Peyer's patch (tissue), 4 donors: ENCODE results near the gene GALNT6. TPM values are rescaled to one million over a fixed set of nuclear protein-coding genes. Genes with fewer than 3 reads are reported as not detected.

ENCODE experiments used
- DNase-seq, 3 donors: peaks; one replicate each; pipeline ENCODE4 v3.0.0-alpha.2; 2017 to 2019
- H3K27ac ChIP-seq, 4 donors: fragments of 200-600 bp; sonication (generic); one replicate each; pipeline ENCODE4 v1.5.1; 2016 to 2019
- H3K27me3 ChIP-seq, 2 donors: fragments of 200-600 bp; sonication (generic); one replicate each; pipeline ENCODE4 v1.5.1; 2019
- H3K36me3 ChIP-seq, 3 donors: fragments of 200-600 bp; sonication (generic); one replicate each; pipeline ENCODE4 v1.5.1; 2016 to 2019
- H3K4me1 ChIP-seq, 4 donors: fragments of 200-600 bp; sonication (generic); one replicate each; pipeline ENCODE4 v1.5.1; 2016 to 2019
- H3K4me3 ChIP-seq, 4 donors: fragments of 200-600 bp; sonication (generic); 1 replicate in 3 of 4; 2 replicates in 1 of 4; pipeline ENCODE4 v1.5.1; 2016 to 2019; ENCODE audit warnings: mild to moderate bottlenecking in 1 of 4
- H3K9me3 ChIP-seq, 4 donors: fragments of 200-600 bp; sonication (generic); one replicate each; pipeline ENCODE4 v1.5.1; 2016 to 2019; ENCODE audit warnings: mild to moderate bottlenecking in 1 of 4
- POLR2A ChIP-seq, 2 donors: fragments of 450-650 bp; IDR thresholded peaks; one replicate each; pipeline ENCODE4 v1.5.1; 2017; ENCODE audit warnings: antibody characterized with exemption in 2 of 2, mild to moderate bottlenecking in 2 of 2, moderate library complexity in 2 of 2
- total RNA-seq, 4 donors: library from RNA; depleted of rRNA; stranded (reverse); fragments of >200 nt; gene quantifications; one replicate each; pipeline ENCODE4 v1.1.0, GENCODE V29; 2016
- TF ChIP-seq, protein P1 (sequence below), 6 experiments: fragments of 450-650 bp in 4 of 6; fragments of 200-600 bp in 2 of 6; sonication (generic) in 1 of 6; IDR thresholded peaks; one replicate each; pipeline ENCODE4 v1.5.1; 2017 to 2019; ENCODE audit warnings: antibody characterized with exemption in 6 of 6, mild to moderate bottlenecking in 3 of 6, moderate library complexity in 1 of 6

GALNT6 gene
- total RNA-seq, 4 donors from 2014 or later: 31.4 to 82.0 (median 54.9) TPM

DNA sequence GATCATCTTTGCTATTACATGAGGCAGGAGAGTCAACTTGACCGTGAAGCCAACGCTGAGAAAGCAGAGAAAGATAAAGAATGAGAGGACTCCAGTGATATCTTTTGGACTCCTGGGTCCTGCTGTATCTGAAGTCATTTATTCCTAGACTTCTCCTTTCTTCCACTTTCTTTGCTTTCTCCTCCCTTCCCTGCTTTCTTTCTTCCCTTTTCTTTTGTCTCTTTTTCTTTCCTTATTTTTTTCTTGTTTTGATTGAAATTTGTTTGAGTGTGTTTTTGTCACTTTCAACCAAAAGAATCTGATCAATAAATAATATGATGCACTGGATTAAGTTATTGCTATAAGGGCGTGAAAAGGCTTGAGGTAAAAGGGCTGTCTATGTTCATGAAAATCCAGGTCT lies 13.4 kb upstream of the GALNT6 start:
- Histone ChIP-seq H3K27me3 (no peaks in the 10 kb centered on the region), H3K36me3 (no peaks in the 10 kb centered on the region), H3K9me3 (no peaks in the 10 kb centered on the region), H3K4me3 (no peak overlapping the region), H3K27ac (peak overlapping the region in 2 of 4 donors; percentile 72 to 79), H3K4me1 (peaks cover 0 to 48% (median 2%) of the 10 kb centered on the region in 4 donors)
- no peak for TF ChIP-seq POLR2A (IDR thresholded peaks at IDR 0.05)
- TF ChIP-seq, protein P1, sequence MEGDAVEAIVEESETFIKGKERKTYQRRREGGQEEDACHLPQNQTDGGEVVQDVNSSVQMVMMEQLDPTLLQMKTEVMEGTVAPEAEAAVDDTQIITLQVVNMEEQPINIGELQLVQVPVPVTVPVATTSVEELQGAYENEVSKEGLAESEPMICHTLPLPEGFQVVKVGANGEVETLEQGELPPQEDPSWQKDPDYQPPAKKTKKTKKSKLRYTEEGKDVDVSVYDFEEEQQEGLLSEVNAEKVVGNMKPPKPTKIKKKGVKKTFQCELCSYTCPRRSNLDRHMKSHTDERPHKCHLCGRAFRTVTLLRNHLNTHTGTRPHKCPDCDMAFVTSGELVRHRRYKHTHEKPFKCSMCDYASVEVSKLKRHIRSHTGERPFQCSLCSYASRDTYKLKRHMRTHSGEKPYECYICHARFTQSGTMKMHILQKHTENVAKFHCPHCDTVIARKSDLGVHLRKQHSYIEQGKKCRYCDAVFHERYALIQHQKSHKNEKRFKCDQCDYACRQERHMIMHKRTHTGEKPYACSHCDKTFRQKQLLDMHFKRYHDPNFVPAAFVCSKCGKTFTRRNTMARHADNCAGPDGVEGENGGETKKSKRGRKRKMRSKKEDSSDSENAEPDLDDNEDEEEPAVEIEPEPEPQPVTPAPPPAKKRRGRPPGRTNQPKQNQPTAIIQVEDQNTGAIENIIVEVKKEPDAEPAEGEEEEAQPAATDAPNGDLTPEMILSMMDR (IDR thresholded peaks at IDR 0.05): no peak
- DNase-seq: no peak

DNA sequence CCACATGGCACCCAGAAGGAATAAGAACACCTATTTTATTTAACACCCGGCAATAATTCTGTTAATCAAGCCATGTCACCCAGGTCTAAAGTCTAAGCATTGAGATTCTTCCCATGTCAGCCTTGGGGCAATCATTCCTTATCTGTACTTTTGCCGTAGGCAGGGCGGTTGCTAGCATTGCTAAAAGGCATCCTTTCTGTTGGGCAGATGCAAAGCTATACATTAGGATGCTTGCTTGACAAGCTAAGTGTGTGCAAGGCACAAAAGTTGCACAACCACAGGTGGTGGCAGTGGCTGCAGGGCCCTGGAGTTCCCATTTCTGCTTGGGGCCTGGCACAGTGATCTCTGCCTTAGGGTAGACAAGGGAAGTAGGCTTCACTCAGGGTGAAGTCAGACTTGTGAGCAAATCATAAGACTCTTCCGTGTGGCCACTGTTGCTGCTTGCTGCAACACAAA lies 12.5 kb upstream of the GALNT6 start:
- H3K27me3 ChIP-seq: no peaks in the 10 kb centered on the region
- H3K36me3 ChIP-seq: no peaks in the 10 kb centered on the region
- peaks cover 0 to 50% (median 2%) of the 10 kb centered on the region in 4 donors for H3K4me1 ChIP-seq
- peak overlapping the region in 3 of 4 donors; percentile 24 to 79 (median 72) for H3K27ac ChIP-seq
- TF ChIP-seq, protein P1 (IDR thresholded peaks at IDR 0.05): no peak
- TF ChIP-seq POLR2A (IDR thresholded peaks at IDR 0.05): peak in 1 of 2 donors; percentile 29
- H3K9me3 ChIP-seq: no peaks in the 10 kb centered on the region
- peak overlapping the region in 2 of 4 donors; percentile 25 to 34 for H3K4me3 ChIP-seq
- peak in 2 of 3 donors; percentile 66 to 73 for DNase-seq

DNA sequence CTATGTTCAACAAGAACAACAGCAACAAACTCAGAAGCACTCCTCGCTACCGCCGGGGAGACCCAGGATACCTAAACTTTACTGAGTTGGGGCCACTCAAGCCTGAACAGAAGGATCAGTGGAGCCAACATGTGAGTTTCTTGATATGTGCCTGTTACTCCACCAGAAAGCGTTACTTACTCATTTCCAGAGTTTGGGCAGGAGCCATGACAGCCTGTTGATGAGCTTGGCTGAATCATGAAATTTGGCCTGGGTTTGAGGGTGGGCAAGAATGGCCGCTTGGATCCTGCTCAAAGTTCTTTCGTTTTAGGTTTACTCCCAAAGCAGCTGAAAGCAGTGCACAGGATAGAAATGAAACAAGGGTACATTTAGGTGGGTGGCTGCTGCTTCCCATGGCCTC lies 12.0 kb upstream of the GALNT6 start:
- DNase-seq: no peak
- Histone ChIP-seq H3K4me1 (peaks cover 0 to 56% (median 2%) of the 10 kb centered on the region in 4 donors), H3K36me3 (no peaks in the 10 kb centered on the region), H3K27ac (peak overlapping the region in 2 of 4 donors; percentile 72 to 79), H3K4me3 (peak overlapping the region in 2 of 4 donors; percentile 25 to 34), H3K27me3 (no peaks in the 10 kb centered on the region), H3K9me3 (no peaks in the 10 kb centered on the region)
- no peak for TF ChIP-seq POLR2A (IDR thresholded peaks at IDR 0.05)
- TF ChIP-seq, protein P1 (IDR thresholded peaks at IDR 0.05): no peak

DNA sequence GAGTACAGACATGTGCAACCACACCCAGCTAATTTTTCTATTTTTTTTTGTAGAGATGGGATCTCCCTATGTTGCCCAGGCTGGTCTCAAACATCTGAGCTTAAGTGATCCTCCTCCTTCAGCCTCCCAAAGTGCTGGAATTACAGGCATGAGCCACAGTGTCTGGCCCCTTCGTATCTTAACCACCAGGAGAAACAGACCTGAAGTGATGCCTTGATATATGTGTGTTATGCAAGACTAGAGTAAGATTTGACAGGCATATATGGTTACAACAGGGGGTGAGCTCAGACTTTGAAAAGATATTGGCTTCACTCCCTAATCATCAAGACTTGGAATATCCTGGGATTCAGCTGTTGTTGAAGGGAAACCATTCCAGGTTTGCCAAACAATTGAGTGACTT lies 10.7 kb upstream of the GALNT6 start:
- Histone ChIP-seq H3K9me3 (no peaks in the 10 kb centered on the region), H3K27me3 (no peaks in the 10 kb centered on the region), H3K27ac (no peak overlapping the region), H3K4me1 (peaks cover 0 to 61% (median 2%) of the 10 kb centered on the region in 4 donors), H3K36me3 (no peaks in the 10 kb centered on the region), H3K4me3 (no peak overlapping the region)
- DNase-seq: no peak
- TF ChIP-seq, protein P1 (IDR thresholded peaks at IDR 0.05): no peak
- no peak for TF ChIP-seq POLR2A (IDR thresholded peaks at IDR 0.05)

DNA sequence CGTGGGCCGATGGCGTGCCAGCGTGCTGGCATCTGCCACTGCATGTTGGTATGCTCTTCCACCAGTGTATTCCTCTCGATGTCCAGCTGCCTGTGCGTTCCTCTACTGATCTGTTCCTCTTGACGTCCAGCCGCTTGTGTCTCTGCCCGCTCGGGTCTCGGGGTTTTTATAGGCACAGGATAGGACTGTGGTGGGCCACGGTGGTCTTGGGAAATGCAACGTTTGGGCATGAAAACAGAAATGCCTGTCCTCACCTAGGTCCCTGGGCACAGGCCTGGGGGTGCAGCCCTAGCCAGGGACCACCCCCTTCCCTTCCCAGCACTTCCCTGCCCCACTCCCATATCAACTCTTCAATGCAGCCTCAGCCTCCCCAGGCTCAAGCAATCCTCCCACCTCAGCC lies 10.3 kb upstream of the GALNT6 start:
- H3K4me1 ChIP-seq: peaks cover 0 to 57% (median 2%) of the 10 kb centered on the region in 4 donors
- H3K36me3 ChIP-seq: no peaks in the 10 kb centered on the region
- peak overlapping the region in 1 of 4 donors; percentile 27 for H3K27ac ChIP-seq

More for the DNA sequence above, 10.3 kb upstream of the GALNT6 start:
- TF ChIP-seq, protein P1 (IDR thresholded peaks at IDR 0.05): no peak
- no peak for TF ChIP-seq POLR2A (IDR thresholded peaks at IDR 0.05)
- no peak for DNase-seq
- no peaks in the 10 kb centered on the region for H3K9me3 ChIP-seq
- no peak overlapping the region for H3K4me3 ChIP-seq
- no peaks in the 10 kb centered on the region for H3K27me3 ChIP-seq
